LNCaP clone FGC (cell line): ENCODE data around the gene KLHDC7B.

Experiments
- DNase-seq: peaks from one replicate; pipeline ENCODE4 v3.0.0-alpha.2; 2011; ENCODE audit warnings: low read depth
- H3K4me3 ChIP-seq: 2 replicates; pipeline ENCODE4 v1.5.1; 2011; ENCODE audit warnings: mild to moderate bottlenecking, low read depth, low read length, control low read depth
- TF ChIP-seq, protein P1 (sequence below): IDR thresholded peaks from 2 replicates; pipeline ENCODE4 v1.5.1; 2012; ENCODE audit warnings: mild to moderate bottlenecking; ENCODE audit not compliant: control insufficient read depth, insufficient read depth; ENCODE audit errors: extremely low read depth

KLHDC7B gene

DNA sequence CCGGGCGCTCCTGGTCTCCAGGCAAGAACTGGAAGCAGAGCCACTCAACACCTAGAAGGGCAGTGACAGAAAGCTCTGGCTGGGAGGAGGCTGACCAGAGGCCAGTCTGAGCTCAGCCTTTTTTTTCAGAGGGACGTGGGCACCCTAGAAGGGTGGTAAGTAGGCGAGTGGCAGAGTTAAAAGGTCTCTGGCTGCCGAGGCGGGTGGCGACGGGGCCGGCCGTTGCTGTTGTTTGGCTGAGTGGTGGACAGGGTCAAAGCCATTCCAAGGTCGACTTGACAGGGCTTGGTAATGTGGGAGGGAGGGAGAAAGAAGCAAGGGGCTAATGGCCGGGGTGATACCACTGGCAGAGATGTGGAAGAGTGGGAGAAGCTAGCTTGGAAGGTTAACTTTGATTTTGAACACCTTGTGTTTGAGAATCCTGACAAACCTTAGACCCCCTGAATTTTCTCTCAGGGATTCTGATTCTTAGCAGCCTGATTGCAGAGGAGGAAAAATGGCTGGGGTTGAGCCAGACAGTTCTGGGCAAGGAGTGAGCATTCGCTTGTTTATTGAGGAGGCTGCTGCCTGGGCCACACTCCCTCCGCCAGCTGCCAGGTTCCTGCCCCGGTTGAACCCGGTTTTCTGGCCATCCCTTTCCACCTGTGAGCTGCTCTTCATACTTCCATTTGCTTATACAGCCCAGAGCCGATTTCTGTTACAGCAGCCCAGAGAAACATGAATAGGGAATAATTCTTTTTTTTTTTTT is 17.9 kb downstream of the KLHDC7B start:
- no peak for DNase-seq
- H3K4me3 ChIP-seq, result peak overlapping the region; percentile 57
- TF ChIP-seq, protein P1, sequence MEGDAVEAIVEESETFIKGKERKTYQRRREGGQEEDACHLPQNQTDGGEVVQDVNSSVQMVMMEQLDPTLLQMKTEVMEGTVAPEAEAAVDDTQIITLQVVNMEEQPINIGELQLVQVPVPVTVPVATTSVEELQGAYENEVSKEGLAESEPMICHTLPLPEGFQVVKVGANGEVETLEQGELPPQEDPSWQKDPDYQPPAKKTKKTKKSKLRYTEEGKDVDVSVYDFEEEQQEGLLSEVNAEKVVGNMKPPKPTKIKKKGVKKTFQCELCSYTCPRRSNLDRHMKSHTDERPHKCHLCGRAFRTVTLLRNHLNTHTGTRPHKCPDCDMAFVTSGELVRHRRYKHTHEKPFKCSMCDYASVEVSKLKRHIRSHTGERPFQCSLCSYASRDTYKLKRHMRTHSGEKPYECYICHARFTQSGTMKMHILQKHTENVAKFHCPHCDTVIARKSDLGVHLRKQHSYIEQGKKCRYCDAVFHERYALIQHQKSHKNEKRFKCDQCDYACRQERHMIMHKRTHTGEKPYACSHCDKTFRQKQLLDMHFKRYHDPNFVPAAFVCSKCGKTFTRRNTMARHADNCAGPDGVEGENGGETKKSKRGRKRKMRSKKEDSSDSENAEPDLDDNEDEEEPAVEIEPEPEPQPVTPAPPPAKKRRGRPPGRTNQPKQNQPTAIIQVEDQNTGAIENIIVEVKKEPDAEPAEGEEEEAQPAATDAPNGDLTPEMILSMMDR, result no peak

GRCh38 chr22:50564289-50564688 is 18.6 kb downstream of the KLHDC7B start:
- no peak overlapping the region for H3K4me3 ChIP-seq
- no peak for DNase-seq
- TF ChIP-seq, protein P1, result no peak

- TF ChIP-seq, protein P1, result no peak
- no peak overlapping the region for H3K4me3 ChIP-seq
- no peak for DNase-seq
Observed at GRCh38 chr22:50567721-50568252, 22.1 kb downstream of the KLHDC7B start.

- TF ChIP-seq, protein P1, result no peak
- H3K4me3 ChIP-seq, result no peak overlapping the region
- no peak for DNase-seq
Observed at GRCh38 chr22:50568626-50569025, 22.9 kb downstream of the KLHDC7B start.

GRCh38 chr22:50569041-50569459 is 23.4 kb downstream of the KLHDC7B start:
- no peak for DNase-seq
- TF ChIP-seq, protein P1, result no peak
- H3K4me3 ChIP-seq, result no peak overlapping the region

DNA sequence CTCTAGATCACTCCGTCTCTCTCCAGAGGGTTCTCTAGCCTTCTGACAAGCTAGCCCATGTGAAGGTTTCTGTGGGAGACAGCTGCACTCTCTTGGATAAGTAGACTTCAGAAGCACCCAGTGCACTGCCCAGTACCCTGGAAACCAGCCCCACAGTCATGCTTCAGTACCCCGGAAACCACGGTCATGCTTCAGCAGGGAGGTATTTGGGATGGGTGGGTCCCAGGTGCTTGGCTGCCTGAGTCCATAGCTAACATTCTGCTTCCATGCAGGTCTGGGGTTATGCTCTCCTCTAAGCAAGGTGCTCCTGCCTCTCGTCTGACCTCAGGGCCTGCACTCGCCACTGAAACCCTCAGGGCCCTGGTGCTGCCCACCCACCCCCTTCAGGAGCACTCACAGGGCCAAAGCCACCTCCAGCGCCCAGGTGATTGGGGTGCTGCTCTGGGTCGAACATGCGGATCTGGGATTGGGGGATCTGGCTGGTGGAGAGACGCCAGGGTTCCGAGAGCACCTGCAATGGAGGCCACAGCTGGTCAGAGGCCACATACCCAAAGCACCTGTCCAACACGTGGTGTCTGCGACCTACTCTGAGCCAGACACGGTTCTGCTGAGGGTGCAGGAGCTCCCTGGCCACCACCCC is 24.3 kb downstream of the KLHDC7B start:
- H3K4me3 ChIP-seq, result no peak overlapping the region
- no peak for DNase-seq

More for the DNA sequence above, 24.3 kb downstream of the KLHDC7B start:
- TF ChIP-seq, protein P1, result no peak
